AG09319 (cell line): ENCODE measurements around the gene MRPL24.

ENCODE experiments used
- DNase-seq: peaks from one replicate; pipeline ENCODE4 v3.0.0-alpha.2; 2010; ENCODE audit warnings: low read depth; ENCODE audit errors: extremely low read depth
- TF ChIP-seq, protein P1 (sequence below): IDR thresholded peaks from 2 replicates; pipeline ENCODE4 v1.5.1; 2011; ENCODE audit warnings: low read depth, mild to moderate bottlenecking, inconsistent platforms, low read length, moderate library complexity

Gene MRPL24

DNA sequence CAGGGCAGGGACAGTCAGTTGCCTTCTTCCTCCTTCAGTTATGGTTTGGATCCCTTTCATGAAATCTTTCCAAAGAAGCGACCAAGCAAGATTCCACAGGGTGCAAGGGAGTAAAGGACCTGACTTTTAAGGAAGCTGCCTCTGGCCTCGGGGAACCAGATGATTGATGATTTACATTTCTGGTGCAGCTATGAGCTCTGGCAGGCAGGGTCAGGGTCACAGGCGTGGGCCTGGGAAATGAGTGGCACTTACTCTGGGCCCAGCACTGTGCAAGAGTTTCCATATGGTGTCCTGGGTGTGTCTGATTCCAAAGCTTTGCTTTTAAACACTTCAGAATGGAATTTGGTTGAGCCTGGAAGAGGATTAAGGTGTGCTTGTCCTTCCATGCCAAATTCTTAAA is 28.3 kb downstream of the MRPL24 start:
- DNase-seq, result no peak
- TF ChIP-seq, protein P1, sequence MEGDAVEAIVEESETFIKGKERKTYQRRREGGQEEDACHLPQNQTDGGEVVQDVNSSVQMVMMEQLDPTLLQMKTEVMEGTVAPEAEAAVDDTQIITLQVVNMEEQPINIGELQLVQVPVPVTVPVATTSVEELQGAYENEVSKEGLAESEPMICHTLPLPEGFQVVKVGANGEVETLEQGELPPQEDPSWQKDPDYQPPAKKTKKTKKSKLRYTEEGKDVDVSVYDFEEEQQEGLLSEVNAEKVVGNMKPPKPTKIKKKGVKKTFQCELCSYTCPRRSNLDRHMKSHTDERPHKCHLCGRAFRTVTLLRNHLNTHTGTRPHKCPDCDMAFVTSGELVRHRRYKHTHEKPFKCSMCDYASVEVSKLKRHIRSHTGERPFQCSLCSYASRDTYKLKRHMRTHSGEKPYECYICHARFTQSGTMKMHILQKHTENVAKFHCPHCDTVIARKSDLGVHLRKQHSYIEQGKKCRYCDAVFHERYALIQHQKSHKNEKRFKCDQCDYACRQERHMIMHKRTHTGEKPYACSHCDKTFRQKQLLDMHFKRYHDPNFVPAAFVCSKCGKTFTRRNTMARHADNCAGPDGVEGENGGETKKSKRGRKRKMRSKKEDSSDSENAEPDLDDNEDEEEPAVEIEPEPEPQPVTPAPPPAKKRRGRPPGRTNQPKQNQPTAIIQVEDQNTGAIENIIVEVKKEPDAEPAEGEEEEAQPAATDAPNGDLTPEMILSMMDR, result no peak

DNA sequence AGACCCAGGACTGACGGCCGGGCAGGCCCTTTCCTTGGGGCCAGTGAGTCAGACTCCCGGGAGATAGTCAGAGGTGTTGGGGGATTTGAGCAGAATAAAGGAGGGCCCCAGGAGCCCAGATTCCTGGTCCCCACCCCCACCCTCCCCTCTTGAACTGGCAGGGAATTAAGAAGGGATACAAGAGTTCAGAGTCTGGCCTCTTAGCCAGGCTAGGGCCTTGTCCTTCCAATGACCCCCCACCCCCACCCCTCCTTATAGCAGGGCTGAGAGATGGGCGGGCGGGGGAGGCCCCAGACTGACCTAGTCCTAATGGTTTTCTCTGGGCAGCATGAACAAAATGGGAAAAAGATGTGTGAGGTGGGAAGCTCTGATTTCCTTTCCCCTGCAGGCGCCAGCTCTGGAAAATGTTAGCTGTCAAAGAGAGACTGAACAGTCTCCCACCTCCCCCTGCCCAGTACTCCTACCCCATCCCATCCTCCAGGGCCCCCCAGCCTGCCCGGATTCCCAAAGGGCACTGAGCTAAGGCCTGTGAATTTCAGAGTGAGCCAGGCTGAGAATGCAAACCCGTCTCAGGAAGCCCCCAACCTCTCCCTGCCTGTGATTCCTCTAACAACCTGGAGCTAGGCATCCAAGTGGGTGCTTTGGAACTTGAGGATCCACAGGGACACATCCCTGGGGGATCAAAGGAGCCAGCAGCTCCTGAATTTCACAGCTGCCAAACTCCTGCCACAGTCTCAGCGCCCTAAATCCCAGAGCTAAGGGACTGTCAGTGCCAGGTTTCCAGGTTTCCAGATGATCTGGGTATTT is 29.7 kb downstream of the MRPL24 start:
- TF ChIP-seq, protein P1, result no peak
- no peak for DNase-seq

DNA sequence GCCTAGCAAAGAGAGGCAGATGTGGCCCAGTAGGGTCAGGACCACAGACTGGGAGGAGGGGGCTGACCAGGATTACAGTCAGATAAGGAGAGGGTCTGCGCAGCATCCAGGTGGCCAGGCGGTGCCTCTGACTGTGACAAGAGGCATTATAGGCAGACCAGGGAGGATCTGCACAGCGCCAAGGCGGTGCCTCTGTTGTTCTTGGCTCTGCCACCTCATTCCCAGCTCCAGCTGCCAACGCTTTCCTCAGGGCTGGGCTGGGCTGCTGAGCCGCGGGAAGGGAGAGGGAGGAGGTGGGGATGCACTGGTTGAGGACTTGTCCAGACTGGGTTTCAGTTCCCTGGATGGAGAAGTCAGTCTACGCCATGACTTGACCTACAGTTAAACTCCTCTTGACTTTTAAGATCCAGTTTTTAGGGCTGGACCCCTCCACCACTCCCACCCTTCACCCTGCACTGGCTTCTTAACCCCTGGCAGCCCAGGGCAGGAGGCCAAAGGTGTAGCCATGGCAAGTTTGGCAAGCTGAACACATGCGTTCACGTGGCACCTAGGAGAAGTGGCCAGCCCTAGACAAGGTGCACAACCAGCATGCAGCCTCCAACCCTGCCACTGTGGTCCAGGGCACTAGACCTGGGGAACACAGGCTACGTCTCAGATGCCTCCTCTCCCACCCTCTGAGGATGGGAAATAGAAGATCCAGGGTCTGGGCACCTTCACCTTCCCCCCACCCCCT is 31.0 kb downstream of the MRPL24 start:
- TF ChIP-seq, protein P1, result no peak
- DNase-seq, result no peak

DNA sequence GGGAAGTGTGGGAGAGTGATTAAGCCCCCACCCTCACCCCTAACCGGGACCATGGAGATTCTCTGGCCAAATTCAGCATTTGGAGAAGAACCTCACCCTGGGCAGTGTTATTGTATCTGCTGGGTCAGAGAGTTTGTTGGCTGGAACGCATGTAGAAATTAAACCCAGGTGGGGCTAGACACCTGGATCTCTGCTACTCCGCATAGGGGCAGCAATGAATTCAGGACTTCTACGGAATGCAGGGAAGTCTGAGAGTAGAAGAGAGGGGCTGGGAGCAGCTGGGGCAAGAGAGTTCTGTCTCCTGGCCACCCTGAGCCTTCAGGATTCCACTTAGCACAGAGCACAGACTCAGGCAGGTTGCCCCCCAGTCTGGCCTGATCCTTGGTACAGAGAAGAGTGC is 31.9 kb downstream of the MRPL24 start:
- TF ChIP-seq, protein P1, result no peak
- no peak for DNase-seq

DNA sequence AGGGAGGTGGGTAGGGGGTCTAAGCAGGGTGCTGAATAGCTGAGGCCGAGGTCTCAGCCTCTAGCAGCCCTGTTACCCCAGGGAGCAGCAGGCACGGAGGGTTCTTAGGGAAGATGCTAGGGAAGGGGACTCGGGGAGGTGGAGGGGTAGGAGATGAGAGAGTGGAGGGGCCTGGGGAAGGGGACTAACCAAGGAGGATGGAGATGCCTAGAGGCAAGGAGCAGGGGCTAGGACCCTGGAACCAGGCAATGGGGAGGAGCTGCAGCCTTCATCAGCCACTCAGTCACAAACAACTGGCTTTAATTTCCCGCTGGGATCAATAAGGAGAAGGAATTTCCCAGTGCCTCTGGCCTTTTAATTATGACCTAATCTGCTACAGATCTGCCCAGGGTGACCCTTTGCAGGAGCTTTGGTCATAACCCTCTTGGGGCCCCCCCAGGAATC is 32.6 kb downstream of the MRPL24 start:
- TF ChIP-seq, protein P1, result no peak
- no peak for DNase-seq

DNA sequence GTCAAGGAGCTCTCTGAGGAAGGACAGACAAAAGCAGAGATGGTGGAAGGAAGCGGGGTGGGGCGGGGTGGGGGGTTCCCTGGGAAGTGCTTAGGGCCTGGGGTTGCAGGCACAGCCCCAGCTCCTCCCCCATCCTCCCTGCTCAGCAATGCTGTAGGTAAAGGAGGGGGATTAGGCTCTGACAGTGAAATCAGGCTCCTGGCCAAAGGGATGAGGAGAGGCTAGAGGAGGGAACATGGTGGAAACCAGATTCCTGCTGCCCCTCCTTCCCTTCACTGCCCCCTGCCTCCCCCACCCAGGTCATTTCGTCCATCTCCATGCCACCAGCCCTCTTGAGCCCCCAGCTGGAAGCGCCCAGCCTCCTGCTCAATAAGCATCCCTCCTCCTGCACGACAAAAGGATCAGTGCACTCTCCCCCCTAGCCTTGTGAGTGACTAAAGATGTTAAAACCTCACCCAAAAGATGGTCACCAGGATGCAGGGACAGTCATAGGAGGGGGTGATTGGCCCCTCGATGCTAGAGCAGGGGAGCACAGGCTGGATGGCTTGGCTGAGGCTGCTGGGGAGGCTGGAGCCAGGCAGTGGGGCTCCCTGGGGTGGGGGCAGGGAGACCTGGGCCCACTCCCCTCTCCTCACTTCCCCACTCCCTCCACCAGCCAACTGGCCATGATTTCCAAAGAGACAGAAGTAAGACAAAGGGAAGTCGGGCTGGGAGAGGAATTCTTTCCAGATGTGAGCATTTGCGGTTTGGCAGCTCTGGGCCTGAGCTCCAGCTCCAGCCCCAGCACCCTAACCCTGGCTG is 33.3 kb downstream of the MRPL24 start:
- DNase-seq, result no peak
- TF ChIP-seq, protein P1, result no peak
